ENCODE data around the gene SAA4.
"Not testable (repeated sequence)": the region's sequence is repeated elsewhere in the genome, so short reads cannot be mapped to it uniquely, and the experiment has no call there.

SAA4 gene

GRCh38 chr11:18229501-18229900 lies 7.1 kb downstream of the SAA4 start:
- Histone ChIP-seq H3K27me3 (ENCODE audit: control insufficient read depth in 5 of 5, insufficient read depth in 4 of 5, low read length in 5 of 5) (no peaks in the 10 kb centered on the region), H3K36me3 (ENCODE audit: control insufficient read depth in 5 of 5, insufficient read depth in 5 of 5, low read length in 5 of 5) (no peaks in the 10 kb centered on the region), H3K9ac (ENCODE audit: low read length in 5 of 5) (no peak overlapping the region), H3K4me3 (ENCODE audit: low read depth in 1 of 5, low read length in 5 of 5) (no peak overlapping the region), H3K4me1 (ENCODE audit: control insufficient read depth in 5 of 5, insufficient read depth in 5 of 5, low read length in 5 of 5) (no peaks in the 10 kb centered on the region), H3K27ac (ENCODE audit: low read depth, low read length) (no peak overlapping the region), H3K9me3 (ENCODE audit: control insufficient read depth in 5 of 5, low read length in 5 of 5) (no peaks in the 10 kb centered on the region)

- Histone ChIP-seq H3K9ac (ENCODE audit: low read length in 5 of 5) (no peak overlapping the region), H3K9me3 (ENCODE audit: control insufficient read depth in 5 of 5, low read length in 5 of 5) (no peaks in the 10 kb centered on the region), H3K27ac (ENCODE audit: low read depth, low read length) (no peak overlapping the region), H3K27me3 (ENCODE audit: control insufficient read depth in 5 of 5, insufficient read depth in 4 of 5, low read length in 5 of 5) (peaks cover 0 to 2% (median 0%) of the 10 kb centered on the region in 5 donors), H3K4me1 (ENCODE audit: control insufficient read depth in 5 of 5, insufficient read depth in 5 of 5, low read length in 5 of 5) (no peaks in the 10 kb centered on the region), H3K36me3 (ENCODE audit: control insufficient read depth in 5 of 5, insufficient read depth in 5 of 5, low read length in 5 of 5) (no peaks in the 10 kb centered on the region), H3K4me3 (ENCODE audit: low read depth in 1 of 5, low read length in 5 of 5) (no peak overlapping the region)
Observed at GRCh38 chr11:18225913-18226312, 10.7 kb downstream of the SAA4 start.

GRCh38 chr11:18223591-18224387 lies 12.8 kb downstream of the SAA4 start:
- H3K36me3 ChIP-seq (ENCODE audit: control insufficient read depth in 5 of 5, insufficient read depth in 5 of 5, low read length in 5 of 5) = no peaks in the 10 kb centered on the region
- H3K9ac ChIP-seq (ENCODE audit: low read length in 5 of 5) = no peak overlapping the region
- H3K4me3 ChIP-seq (ENCODE audit: low read depth in 1 of 5, low read length in 5 of 5) = no peak overlapping the region
- peaks cover 0 to 2% (median 0%) of the 10 kb centered on the region in 5 donors for H3K27me3 ChIP-seq (ENCODE audit: control insufficient read depth in 5 of 5, insufficient read depth in 4 of 5, low read length in 5 of 5)
- no peak overlapping the region for H3K27ac ChIP-seq (ENCODE audit: low read depth, low read length)
- H3K9me3 ChIP-seq (ENCODE audit: control insufficient read depth in 5 of 5, low read length in 5 of 5) = peaks cover 0 to 5% (median 0%) of the 10 kb centered on the region in 5 donors
- no peaks in the 10 kb centered on the region for H3K4me1 ChIP-seq (ENCODE audit: control insufficient read depth in 5 of 5, insufficient read depth in 5 of 5, low read length in 5 of 5)

DNA sequence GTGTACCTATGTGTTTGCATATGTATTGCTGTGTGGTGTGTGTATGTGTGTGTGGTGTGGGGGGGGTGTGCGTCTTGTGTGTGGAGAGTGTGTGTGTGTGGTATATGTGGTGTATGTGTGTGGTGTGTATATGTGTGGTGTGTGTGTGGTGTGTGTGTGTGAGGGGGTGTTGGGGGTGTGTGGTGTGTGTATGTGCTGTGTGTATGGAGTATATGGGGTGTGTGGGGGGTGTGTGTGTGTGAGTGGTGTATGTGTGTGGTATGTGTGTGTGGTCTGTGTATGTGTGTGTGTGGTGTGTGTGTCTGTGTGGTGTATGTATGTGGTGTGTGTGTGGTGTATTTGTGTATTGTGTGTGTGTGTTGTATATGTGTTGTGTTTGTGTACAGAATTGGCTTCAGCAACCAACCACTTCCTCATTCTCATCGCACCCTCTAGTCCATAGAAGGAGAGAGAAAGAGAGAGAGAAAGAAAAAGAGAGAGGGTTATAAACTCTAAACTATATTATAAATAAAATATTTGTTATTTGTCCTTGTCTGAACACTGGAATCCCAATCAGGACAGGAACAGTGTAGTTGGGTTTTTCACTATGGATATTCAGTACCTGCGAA lies 13.7 kb downstream of the SAA4 start:
- Histone ChIP-seq H3K27me3 (ENCODE audit: control insufficient read depth in 5 of 5, insufficient read depth in 4 of 5, low read length in 5 of 5) (peaks cover 0 to 2% (median 0%) of the 10 kb centered on the region in 5 donors), H3K9me3 (ENCODE audit: control insufficient read depth in 5 of 5, low read length in 5 of 5) (peaks cover 0 to 5% (median 0%) of the 10 kb centered on the region in 5 donors)

GRCh38 chr11:18221274-18221876 lies 15.2 kb downstream of the SAA4 start:
- no peaks in the 10 kb centered on the region for H3K36me3 ChIP-seq (ENCODE audit: control insufficient read depth in 5 of 5, insufficient read depth in 5 of 5, low read length in 5 of 5)
- H3K4me1 ChIP-seq (ENCODE audit: control insufficient read depth in 5 of 5, insufficient read depth in 5 of 5, low read length in 5 of 5) = no peaks in the 10 kb centered on the region
- peaks cover 0 to 5% (median 0%) of the 10 kb centered on the region in 5 donors for H3K9me3 ChIP-seq (ENCODE audit: control insufficient read depth in 5 of 5, low read length in 5 of 5)
- H3K9ac ChIP-seq (ENCODE audit: low read length in 5 of 5) = no peak overlapping the region
- H3K27ac ChIP-seq (ENCODE audit: low read depth, low read length) = no peak overlapping the region
- H3K27me3 ChIP-seq (ENCODE audit: control insufficient read depth in 5 of 5, insufficient read depth in 4 of 5, low read length in 5 of 5) = peaks cover 0 to 2% (median 0%) of the 10 kb centered on the region in 5 donors
- no peak overlapping the region for H3K4me3 ChIP-seq (ENCODE audit: low read depth in 1 of 5, low read length in 5 of 5)

More for the DNA sequence above, 13.7 kb downstream of the SAA4 start:
- Histone ChIP-seq H3K4me3 (ENCODE audit: low read depth in 1 of 5, low read length in 5 of 5) (no peak overlapping the region), H3K9ac (ENCODE audit: low read length in 5 of 5) (no peak overlapping the region), H3K27ac (ENCODE audit: low read depth, low read length) (no peak overlapping the region), H3K4me1 (ENCODE audit: control insufficient read depth in 5 of 5, insufficient read depth in 5 of 5, low read length in 5 of 5) (no peaks in the 10 kb centered on the region), H3K36me3 (ENCODE audit: control insufficient read depth in 5 of 5, insufficient read depth in 5 of 5, low read length in 5 of 5) (no peaks in the 10 kb centered on the region)

DNA sequence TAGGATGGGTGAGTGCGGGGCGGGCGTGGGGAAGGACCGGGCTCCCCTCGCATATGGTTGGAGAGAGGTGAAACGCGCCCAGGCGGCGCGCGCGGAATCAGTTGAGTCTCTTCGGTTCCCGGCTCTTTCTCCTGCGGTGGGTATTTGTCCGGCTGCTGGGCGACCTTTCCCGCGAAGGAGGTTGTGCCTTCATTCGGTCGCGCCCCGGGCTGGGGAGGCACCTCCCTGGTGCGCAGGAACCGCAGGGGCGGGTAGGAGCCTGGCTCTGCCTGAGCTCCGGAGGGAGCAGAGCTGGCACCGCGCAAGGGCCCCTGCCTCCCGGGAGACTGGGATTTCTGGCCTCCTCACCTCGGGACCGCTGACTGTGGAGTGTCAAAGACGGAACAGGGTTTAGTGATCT lies 27.5 kb downstream of the SAA4 start:
- Histone ChIP-seq H3K27ac (ENCODE audit: low read depth, low read length) (no peak overlapping the region), H3K9ac (ENCODE audit: low read length in 5 of 5) (no peak overlapping the region), H3K9me3 (ENCODE audit: control insufficient read depth in 5 of 5, low read length in 5 of 5) (no peaks in the 10 kb centered on the region), H3K4me3 (ENCODE audit: low read depth in 1 of 5, low read length in 5 of 5) (no peak overlapping the region), H3K36me3 (ENCODE audit: control insufficient read depth in 5 of 5, insufficient read depth in 5 of 5, low read length in 5 of 5) (no peaks in the 10 kb centered on the region), H3K27me3 (ENCODE audit: control insufficient read depth in 5 of 5, insufficient read depth in 4 of 5, low read length in 5 of 5) (peaks cover 0 to 11% (median 4%) of the 10 kb centered on the region in 5 donors), H3K4me1 (ENCODE audit: control insufficient read depth in 5 of 5, insufficient read depth in 5 of 5, low read length in 5 of 5) (no peaks in the 10 kb centered on the region)

GRCh38 chr11:18204771-18205170 lies 31.8 kb downstream of the SAA4 start:
- peaks cover 0 to 6% (median 0%) of the 10 kb centered on the region in 5 donors for H3K9me3 ChIP-seq (ENCODE audit: control insufficient read depth in 5 of 5, low read length in 5 of 5)
- no peak overlapping the region for H3K9ac ChIP-seq (ENCODE audit: low read length in 5 of 5)
- peaks cover 0 to 4% (median 0%) of the 10 kb centered on the region in 5 donors for H3K4me1 ChIP-seq (ENCODE audit: control insufficient read depth in 5 of 5, insufficient read depth in 5 of 5, low read length in 5 of 5)
- no peaks in the 10 kb centered on the region for H3K36me3 ChIP-seq (ENCODE audit: control insufficient read depth in 5 of 5, insufficient read depth in 5 of 5, low read length in 5 of 5)
- H3K27me3 ChIP-seq (ENCODE audit: control insufficient read depth in 5 of 5, insufficient read depth in 4 of 5, low read length in 5 of 5) = peaks cover 0 to 11% (median 4%) of the 10 kb centered on the region in 5 donors
- no peak overlapping the region for H3K4me3 ChIP-seq (ENCODE audit: low read depth in 1 of 5, low read length in 5 of 5)
- no peak overlapping the region for H3K27ac ChIP-seq (ENCODE audit: low read depth, low read length)

- H3K36me3 ChIP-seq (ENCODE audit: control insufficient read depth in 5 of 5, insufficient read depth in 5 of 5, low read length in 5 of 5) = no peaks in the 10 kb centered on the region
Observed at GRCh38 chr11:18204220-18204619, 32.4 kb downstream of the SAA4 start.

GRCh38 chr11:18203723-18204122 lies 32.9 kb downstream of the SAA4 start:
- Histone ChIP-seq H3K9ac (ENCODE audit: low read length in 5 of 5) (no peak overlapping the region), H3K27me3 (ENCODE audit: control insufficient read depth in 5 of 5, insufficient read depth in 4 of 5, low read length in 5 of 5) (peaks cover 0 to 9% (median 2%) of the 10 kb centered on the region in 5 donors), H3K4me3 (ENCODE audit: low read depth in 1 of 5, low read length in 5 of 5) (peak overlapping the region in 1 of 5 donors; percentile 22), H3K9me3 (ENCODE audit: control insufficient read depth in 5 of 5, low read length in 5 of 5) (peaks cover 0 to 6% (median 0%) of the 10 kb centered on the region in 5 donors), H3K4me1 (ENCODE audit: control insufficient read depth in 5 of 5, insufficient read depth in 5 of 5, low read length in 5 of 5) (peaks cover 0 to 4% (median 0%) of the 10 kb centered on the region in 5 donors), H3K27ac (ENCODE audit: low read depth, low read length) (no peak overlapping the region), H3K36me3 (ENCODE audit: control insufficient read depth in 5 of 5, insufficient read depth in 5 of 5, low read length in 5 of 5) (no peaks in the 10 kb centered on the region)

More at GRCh38 chr11:18204220-18204619, 32.4 kb downstream of the SAA4 start:
- Histone ChIP-seq H3K9me3 (ENCODE audit: control insufficient read depth in 5 of 5, low read length in 5 of 5) (peaks cover 0 to 6% (median 0%) of the 10 kb centered on the region in 5 donors), H3K27ac (ENCODE audit: low read depth, low read length) (no peak overlapping the region), H3K9ac (ENCODE audit: low read length in 5 of 5) (no peak overlapping the region), H3K27me3 (ENCODE audit: control insufficient read depth in 5 of 5, insufficient read depth in 4 of 5, low read length in 5 of 5) (peaks cover 0 to 11% (median 4%) of the 10 kb centered on the region in 5 donors), H3K4me3 (ENCODE audit: low read depth in 1 of 5, low read length in 5 of 5) (no peak overlapping the region), H3K4me1 (ENCODE audit: control insufficient read depth in 5 of 5, insufficient read depth in 5 of 5, low read length in 5 of 5) (peaks cover 0 to 4% (median 0%) of the 10 kb centered on the region in 5 donors)

- H3K4me1 ChIP-seq (ENCODE audit: control insufficient read depth in 5 of 5, insufficient read depth in 5 of 5, low read length in 5 of 5); H3K9me3 ChIP-seq (ENCODE audit: control insufficient read depth in 5 of 5, low read length in 5 of 5); H3K9ac ChIP-seq (ENCODE audit: low read length in 5 of 5); H3K36me3 ChIP-seq (ENCODE audit: control insufficient read depth in 5 of 5, insufficient read depth in 5 of 5, low read length in 5 of 5); H3K27ac ChIP-seq (ENCODE audit: low read depth, low read length); H3K4me3 ChIP-seq (ENCODE audit: low read depth in 1 of 5, low read length in 5 of 5); H3K27me3 ChIP-seq (ENCODE audit: control insufficient read depth in 5 of 5, insufficient read depth in 4 of 5, low read length in 5 of 5): not testable (repeated sequence)
Observed at GRCh38 chr11:18197738-18198137, 38.9 kb downstream of the SAA4 start.
